Right lobe of liver (tissue), 6 donors: ENCODE measurements around the gene ELFN1. TPM values are rescaled to one million over a fixed set of nuclear protein-coding genes. Genes with fewer than 3 reads are reported as not detected.

Source experiments
- ATAC-seq, 4 donors: fragments of 200-7000 bp; cut with Tn5 transposase; one replicate each; pipeline ENCODE4 v1.9.1; 2020; ENCODE audit warnings: mild to moderate bottlenecking in 4 of 4, moderate library complexity in 4 of 4
- DNase-seq, 3 donors: peaks; one replicate each; pipeline ENCODE4 v3.0.0-alpha.2; 2020
- H3K27ac ChIP-seq, 3 donors: fragments of 200-600 bp; one replicate each; pipeline ENCODE4 v1.8.0; 2022
- H3K27me3 ChIP-seq, 2 donors: fragments of 200-600 bp; one replicate each; pipeline ENCODE4 v1.8.0; 2022
- H3K36me3 ChIP-seq, 4 donors: fragments of 200-600 bp; sonication (generic) in 1 of 4; one replicate each; pipeline versions ENCODE4 v1.5.1 to v1.8.0; 2017 to 2022; ENCODE audit warnings: control low read depth in 1 of 4
- H3K4me1 ChIP-seq, 4 donors: fragments of 200-600 bp; sonication (generic) in 1 of 4; one replicate each; pipeline versions ENCODE4 v1.5.1 to v1.8.0; 2017 to 2022; ENCODE audit warnings: control low read depth in 1 of 4
- H3K4me3 ChIP-seq, 3 donors: fragments of 200-600 bp; one replicate each; pipeline ENCODE4 v1.8.0; 2022
- H3K9me3 ChIP-seq, 4 donors: fragments of 200-600 bp; sonication (generic) in 1 of 4; one replicate each; pipeline versions ENCODE4 v1.5.1 to v1.8.0; 2017 to 2022; ENCODE audit warnings: control low read depth in 1 of 4
- POLR2A ChIP-seq: fragments of 450-650 bp; IDR thresholded peaks from one replicate; pipeline ENCODE4 v1.6.1; 2017; ENCODE audit warnings: antibody characterized with exemption, mild to moderate bottlenecking
- whole genome bisulfite sequencing: methylation state at CpG from one replicate; pipeline ENCODE4 v1.1.6; 2018; ENCODE audit warnings: low coverage, low lambda C conversion rate; ENCODE audit not compliant: insufficient coverage; ENCODE audit errors: missing lambda C conversion rate; 5-methylcytosine and 5-hydroxymethylcytosine counted together
- intact Hi-C, 2 donors: fragments of 100-400 bp; cut with DNase I; formaldehyde crosslinking; loops; one replicate each; pipeline versions ENCODE4 v1.11.2 to v1.14.1; 2022
- total RNA-seq, 6 experiments: library from RNA; depleted of rRNA in 2 of 6; stranded (reverse); fragments of >200 nt in 2 of 6; fragmentation: NEBNext Ultra II Directional in 3 of 6; extraction: Animal tissue kit (Norgen Biotek cat#: 25700) in 3 of 6; gene quantifications; one replicate each; pipeline versions ENCODE4 v1.1.0 to v1.2.4, GENCODE V29; 2016 to 2023
- TF ChIP-seq, protein P1 (sequence below), 4 donors: fragments of 200-600 bp in 3 of 4; fragments of 450-650 bp in 1 of 4; IDR thresholded peaks; one replicate each; pipeline versions ENCODE4 v1.5.1 to v1.8.0; 2016 to 2022; ENCODE audit warnings: antibody characterized with exemption in 4 of 4, mild to moderate bottlenecking in 2 of 4
- donor health status: DM: no; HTN: yes; CAD: no.
- donor health status: DM: no; HTN: no; CAD: no.
- donor health status: DM: no; HTN: no; CAD: no.
- donor health status: DM: no; HTN: yes; CAD: no.
- donor health status: DM: no; HTN: yes; CAD: no.

The ELFN1 gene
- total RNA-seq, 6 experiments from 2014 or later, result 5.4 to 13.0 (median 7.5) TPM

DNA sequence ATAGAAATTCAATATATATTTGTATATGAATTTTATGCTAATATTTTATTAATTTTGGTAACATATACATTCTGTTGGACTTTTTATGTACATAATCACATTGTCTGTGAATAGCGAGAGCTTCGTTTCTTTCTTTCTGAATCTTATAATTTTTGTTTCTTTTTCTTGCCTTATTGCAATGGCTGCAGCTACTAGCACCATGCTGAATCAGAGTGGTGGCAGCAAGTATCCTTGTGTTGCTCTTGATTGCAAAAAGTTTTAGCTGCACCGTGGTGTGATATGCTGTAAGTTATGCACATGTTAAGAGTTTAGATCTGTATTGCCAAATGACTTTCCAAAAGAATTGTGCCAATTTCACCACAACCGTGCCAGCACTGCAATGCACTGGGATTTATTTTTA is 32.6 kb downstream of the ELFN1 start:
- intact Hi-C loops, result no loop called here
- Histone ChIP-seq H3K27ac (no peak overlapping the region), H3K27me3 (no peaks in the 10 kb centered on the region), H3K36me3 (no peaks in the 10 kb centered on the region), H3K4me3 (no peak overlapping the region), H3K9me3 (peaks cover 0 to 5% (median 2%) of the 10 kb centered on the region in 4 donors), H3K4me1 (peaks cover 0 to 8% (median 0%) of the 10 kb centered on the region in 4 donors)
- ATAC-seq, result no peak
- DNase-seq, result peak in 1 of 3 donors; percentile 11
- 88% methylated on average over 4 of the region's 4 CpGs for WGBS
- TF ChIP-seq, protein P1, sequence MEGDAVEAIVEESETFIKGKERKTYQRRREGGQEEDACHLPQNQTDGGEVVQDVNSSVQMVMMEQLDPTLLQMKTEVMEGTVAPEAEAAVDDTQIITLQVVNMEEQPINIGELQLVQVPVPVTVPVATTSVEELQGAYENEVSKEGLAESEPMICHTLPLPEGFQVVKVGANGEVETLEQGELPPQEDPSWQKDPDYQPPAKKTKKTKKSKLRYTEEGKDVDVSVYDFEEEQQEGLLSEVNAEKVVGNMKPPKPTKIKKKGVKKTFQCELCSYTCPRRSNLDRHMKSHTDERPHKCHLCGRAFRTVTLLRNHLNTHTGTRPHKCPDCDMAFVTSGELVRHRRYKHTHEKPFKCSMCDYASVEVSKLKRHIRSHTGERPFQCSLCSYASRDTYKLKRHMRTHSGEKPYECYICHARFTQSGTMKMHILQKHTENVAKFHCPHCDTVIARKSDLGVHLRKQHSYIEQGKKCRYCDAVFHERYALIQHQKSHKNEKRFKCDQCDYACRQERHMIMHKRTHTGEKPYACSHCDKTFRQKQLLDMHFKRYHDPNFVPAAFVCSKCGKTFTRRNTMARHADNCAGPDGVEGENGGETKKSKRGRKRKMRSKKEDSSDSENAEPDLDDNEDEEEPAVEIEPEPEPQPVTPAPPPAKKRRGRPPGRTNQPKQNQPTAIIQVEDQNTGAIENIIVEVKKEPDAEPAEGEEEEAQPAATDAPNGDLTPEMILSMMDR (IDR thresholded peaks at IDR 0.05), result no peak
- TF ChIP-seq POLR2A, result no peak

DNA sequence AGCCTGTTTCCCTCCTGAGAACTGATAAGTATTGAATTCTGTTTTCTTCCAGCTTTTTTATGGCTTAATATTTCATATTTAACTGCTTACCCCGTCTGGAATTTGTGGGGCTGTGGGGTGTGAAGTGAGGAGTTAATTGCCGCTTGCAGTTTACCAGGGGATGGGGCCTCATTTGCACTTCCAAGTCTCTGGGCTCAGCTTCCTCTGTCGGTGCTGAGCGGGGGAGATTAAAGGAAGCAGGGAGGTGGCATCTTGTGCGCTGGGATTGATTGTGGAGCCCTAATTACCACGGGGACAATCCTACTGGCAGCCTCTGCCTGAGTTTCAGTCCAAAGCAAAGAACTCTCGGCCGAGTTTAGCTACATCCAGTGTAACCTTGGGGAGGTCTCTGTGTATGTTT is 33.4 kb downstream of the ELFN1 start:
- no peaks in the 10 kb centered on the region for H3K27me3 ChIP-seq
- H3K4me3 ChIP-seq, result no peak overlapping the region
- TF ChIP-seq POLR2A, result no peak
- TF ChIP-seq, protein P1 (IDR thresholded peaks at IDR 0.05), result no peak
- H3K36me3 ChIP-seq, result no peaks in the 10 kb centered on the region
- ATAC-seq (no peak), DNase-seq (peak in 1 of 3 donors; percentile 20)
- no peak overlapping the region for H3K27ac ChIP-seq
- peaks cover 0 to 16% (median 2%) of the 10 kb centered on the region in 4 donors for H3K4me1 ChIP-seq
- H3K9me3 ChIP-seq, result peaks cover 0 to 5% (median 2%) of the 10 kb centered on the region in 4 donors
- intact Hi-C loops, result no loop called here
- WGBS, result 35% methylated on average over 5 of the region's 8 CpGs

DNA sequence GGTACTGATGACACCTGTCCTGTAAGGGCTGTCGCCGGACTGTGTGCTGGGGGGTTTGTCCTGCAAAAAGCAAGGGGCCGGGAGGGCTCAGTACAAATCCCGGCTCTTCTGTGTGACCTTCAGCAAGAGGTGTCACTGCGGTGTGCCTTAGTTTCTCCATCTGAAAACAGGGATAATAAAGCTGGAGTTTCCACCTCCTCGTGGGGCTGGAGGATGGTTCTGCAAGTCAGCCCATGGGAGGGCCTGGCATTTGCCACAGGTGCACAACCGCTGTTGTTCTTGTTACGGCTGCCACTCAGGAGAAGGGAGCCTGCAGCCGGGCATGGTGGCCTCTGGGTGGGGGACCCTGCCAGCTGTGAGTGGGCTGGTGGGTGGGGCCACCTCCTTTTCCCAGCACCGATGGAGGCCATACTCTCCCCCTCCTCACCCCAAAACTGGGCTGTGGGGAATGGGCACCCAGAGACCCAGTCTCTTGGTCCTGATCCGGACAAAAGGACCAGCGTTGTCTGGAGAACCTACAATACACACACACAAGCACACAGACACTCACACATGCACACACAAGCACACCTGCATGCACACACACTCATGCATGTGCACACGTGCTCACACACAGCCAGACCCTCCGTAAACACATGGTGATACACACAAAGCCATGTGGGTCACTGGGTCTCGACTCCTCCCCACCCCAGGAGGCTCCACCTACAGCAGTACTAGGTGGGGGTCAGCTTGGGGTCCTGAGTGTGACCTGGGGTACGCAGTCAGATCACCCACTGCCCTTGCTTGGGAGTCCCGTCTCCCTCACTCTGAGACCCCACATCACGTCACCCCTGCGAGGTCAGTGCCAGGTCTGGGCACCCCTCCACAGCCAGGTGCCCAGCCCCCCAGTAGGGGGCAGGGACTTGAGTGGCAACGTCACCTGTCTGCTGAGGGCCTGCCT is 34.1 kb downstream of the ELFN1 start:
- TF ChIP-seq, protein P1 (IDR thresholded peaks at IDR 0.05), result no peak
- no peak for TF ChIP-seq POLR2A
- Histone ChIP-seq H3K4me1 (peaks cover 0 to 23% (median 5%) of the 10 kb centered on the region in 4 donors), H3K4me3 (no peak overlapping the region), H3K36me3 (no peaks in the 10 kb centered on the region), H3K9me3 (peaks cover 0 to 5% (median 2%) of the 10 kb centered on the region in 4 donors), H3K27me3 (no peaks in the 10 kb centered on the region), H3K27ac (no peak overlapping the region)
- intact Hi-C loops, result no loop called here
- WGBS, result 88% methylated on average over 5 of the region's 20 CpGs
- ATAC-seq (no peak), DNase-seq (peak in 2 of 3 donors; percentile 31 to 35)

DNA sequence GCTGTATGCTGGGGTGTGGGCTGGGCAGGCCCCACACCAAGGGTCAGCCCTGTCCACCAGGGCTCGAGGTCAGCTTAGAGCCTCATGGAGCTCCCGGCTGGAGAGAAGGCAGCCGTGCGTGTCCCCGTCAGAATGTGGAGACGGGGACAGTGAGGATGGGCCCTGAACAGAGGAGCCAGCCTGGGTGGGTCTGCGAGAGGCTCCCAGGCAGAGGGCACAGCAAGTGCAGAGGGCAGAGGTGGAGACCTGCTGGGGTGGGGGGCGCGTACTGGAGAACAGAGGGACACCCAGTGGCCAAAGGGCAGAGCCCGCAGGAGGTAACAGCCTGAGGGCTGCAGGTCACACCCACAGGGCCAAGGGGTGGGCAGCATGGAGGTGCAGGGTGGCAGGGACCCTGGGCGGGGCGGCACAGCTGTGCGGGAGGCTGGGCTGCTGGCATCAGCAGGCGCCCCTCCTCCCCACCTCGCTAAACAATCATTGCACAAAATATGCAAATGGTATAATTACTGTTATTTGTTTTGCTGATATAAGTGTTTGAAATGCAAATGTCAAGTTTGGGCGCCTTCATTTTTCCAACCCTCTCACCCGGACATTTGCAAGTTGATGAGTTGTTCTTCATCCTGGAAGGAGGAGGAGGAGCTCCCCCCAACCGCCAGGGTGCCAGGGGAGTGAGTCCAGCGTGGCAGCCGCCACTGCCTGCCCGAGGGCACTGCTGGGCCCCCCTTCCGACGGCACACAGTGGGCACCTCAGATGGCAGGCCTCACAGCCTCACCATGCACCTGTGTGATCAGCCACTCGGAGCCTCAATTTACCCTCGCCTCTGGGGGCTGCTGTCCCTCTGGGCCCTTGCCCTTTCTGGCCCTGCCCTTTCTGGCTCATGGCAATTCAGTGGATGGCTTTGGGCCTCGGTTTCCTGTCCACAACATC is 35.0 kb downstream of the ELFN1 start:
- H3K4me3 ChIP-seq, result no peak overlapping the region
- ATAC-seq, result no peak
- WGBS, result 76% methylated on average over 8 of the region's 26 CpGs
- H3K27ac ChIP-seq, result no peak overlapping the region
- no peak for TF ChIP-seq POLR2A
- TF ChIP-seq, protein P1 (IDR thresholded peaks at IDR 0.05), result no peak
- no peaks in the 10 kb centered on the region for H3K27me3 ChIP-seq
- DNase-seq, result peak in 2 of 3 donors; percentile 37 to 39
- peaks cover 0 to 5% (median 2%) of the 10 kb centered on the region in 4 donors for H3K9me3 ChIP-seq
- H3K4me1 ChIP-seq, result peaks cover 0 to 27% (median 7%) of the 10 kb centered on the region in 4 donors
- H3K36me3 ChIP-seq, result no peaks in the 10 kb centered on the region
- intact Hi-C loops, result loop anchor here in 1 of 2 donors (5.0 kb wide), 1 partner anchor 33 kb away; the partner anchor contains the start of gene ELFN1
